IMR-90 (cell line): ENCODE data around the gene CTAG1B. TPM values are rescaled to one million over a fixed set of nuclear protein-coding genes. Genes with fewer than 3 reads are reported as not detected.

ENCODE experiments used
- ATAC-seq: fragments of 200-7000 bp; cut with Tn5 transposase; 2 replicates; pipeline ENCODE4 v1.9.1; 2020; ENCODE audit warnings: low read depth, mild to moderate bottlenecking, moderate library complexity
- BruUV-seq: library from RNA; stranded (reverse); fragments of 400-500 nt; replicated peaks from 2 replicates; lab custom pipeline; 2021; lab: Mats Ljungman, UMichigan
- CTCF ChIA-PET: fragments of 300-600 bp; formaldehyde crosslinking; extraction: SDS; loops from one replicate; lab custom pipeline; 2021; ENCODE audit warnings: antibody characterized with exemption; lab: Yijun Ruan, JAX
- POLR2A ChIA-PET: fragments of 300-600 bp; sonication (Branson Sonifier 250); formaldehyde crosslinking; loops from one replicate; lab custom pipeline; 2022; ENCODE audit warnings: antibody characterized with exemption; ENCODE audit not compliant: unreplicated experiment; lab: Charles Lee
- DNase-seq: peaks from one replicate; pipeline ENCODE4 v3.0.0; 2013
- H2AFZ ChIP-seq: replicated peaks from 2 replicates; pipeline ENCODE3; 2013; ENCODE audit warnings: low read length, mild to moderate bottlenecking; ENCODE audit not compliant: poor library complexity
- H2AK5ac ChIP-seq: 2 replicates; pipeline ENCODE4 v1.6.1; 2013; ENCODE audit warnings: low read depth, low read length, inconsistent platforms
- H2AK9ac ChIP-seq: replicated peaks from 2 replicates; pipeline ENCODE3; 2013; ENCODE audit warnings: mild to moderate bottlenecking, low read depth, low read length, moderate library complexity; ENCODE audit not compliant: poor library complexity
- H2BK120ac ChIP-seq: 2 replicates; pipeline ENCODE4 v1.6.1; 2013; ENCODE audit warnings: low read depth, low read length, inconsistent platforms
- H2BK15ac ChIP-seq: 3 replicates; pipeline ENCODE4 v1.6.1; 2013; ENCODE audit warnings: low read depth, low read length, inconsistent platforms
- H2BK20ac ChIP-seq: 2 replicates; pipeline ENCODE4 v1.6.1; 2013; ENCODE audit warnings: low read depth, mild to moderate bottlenecking, inconsistent platforms, low read length, moderate library complexity
- H2BK5ac ChIP-seq: 2 replicates; pipeline ENCODE4 v1.6.1; 2013; ENCODE audit warnings: mild to moderate bottlenecking, low read depth, low read length, inconsistent platforms; ENCODE audit not compliant: poor library complexity, severe bottlenecking
- H3K14ac ChIP-seq: replicated peaks from 2 replicates; pipeline ENCODE4 v1.6.1; 2013; ENCODE audit warnings: low read depth, low read length, inconsistent platforms
- H3K18ac ChIP-seq: 2 replicates; pipeline ENCODE4 v1.6.1; 2013; ENCODE audit warnings: low read depth, low read length, control low read depth
- H3K23ac ChIP-seq: 2 replicates; pipeline ENCODE4 v1.6.1; 2013; ENCODE audit warnings: low read depth, low read length, inconsistent platforms
- H3K27ac ChIP-seq: 2 replicates; pipeline ENCODE4 v1.5.1; 2013; ENCODE audit warnings: mild to moderate bottlenecking, control low read depth, low read length; ENCODE audit not compliant: insufficient read depth
- H3K27me3 ChIP-seq: 2 replicates; pipeline ENCODE4 v1.6.1; 2013; ENCODE audit warnings: low read length; ENCODE audit not compliant: control insufficient read depth, insufficient read depth
- H3K36me3 ChIP-seq: 2 replicates; pipeline ENCODE4 v1.6.1; 2013; ENCODE audit warnings: low read length, mixed read lengths; ENCODE audit not compliant: control insufficient read depth, insufficient read depth
- H3K4ac ChIP-seq: 2 replicates; pipeline ENCODE4 v1.6.1; 2013; ENCODE audit warnings: low read depth, low read length, inconsistent platforms
- H3K4me1 ChIP-seq: 2 replicates; pipeline ENCODE4 v1.6.1; 2013; ENCODE audit warnings: low read length, mixed read lengths; ENCODE audit not compliant: control insufficient read depth, insufficient read depth
- H3K4me2 ChIP-seq: 2 replicates; pipeline ENCODE4 v1.6.1; 2013; ENCODE audit warnings: low read depth, mild to moderate bottlenecking, control low read depth, low read length, moderate library complexity
- H3K4me3 ChIP-seq: 2 replicates; pipeline ENCODE4 v1.5.1; 2013; ENCODE audit warnings: low read depth, mild to moderate bottlenecking, control low read depth, low read length, moderate library complexity; ENCODE audit not compliant: insufficient read depth
- H3K56ac ChIP-seq: 2 replicates; pipeline ENCODE4 v1.6.1; 2013; ENCODE audit warnings: low read length, inconsistent platforms; ENCODE audit not compliant: insufficient read depth; ENCODE audit errors: extremely low read depth
- H3K79me1 ChIP-seq, 2 experiments: 2 replicates each; pipeline ENCODE4 v1.6.1; 2013; ENCODE audit warnings: low read length in 2 of 2, inconsistent platforms in 1 of 2, low read depth in 1 of 2
- H3K9ac ChIP-seq: 2 replicates; pipeline ENCODE4 v1.6.1; 2013; ENCODE audit warnings: low read depth, low read length, control low read depth
- H3K9me1 ChIP-seq: 2 replicates; pipeline ENCODE4 v1.6.1; 2013; ENCODE audit warnings: low read length, inconsistent platforms; ENCODE audit not compliant: insufficient read depth
- H3K9me3 ChIP-seq: 2 replicates; pipeline ENCODE4 v1.6.1; 2013; ENCODE audit warnings: low read length; ENCODE audit not compliant: control insufficient read depth, insufficient read depth
- H4K20me1 ChIP-seq: 2 replicates; pipeline ENCODE4 v1.6.1; 2013; ENCODE audit warnings: low read length, inconsistent platforms; ENCODE audit not compliant: insufficient read depth
- H4K5ac ChIP-seq: 2 replicates; pipeline ENCODE4 v1.6.1; 2013; ENCODE audit warnings: mild to moderate bottlenecking, low read depth, low read length, control low read depth
- H4K8ac ChIP-seq, 2 experiments: 2 replicates each; pipeline ENCODE4 v1.6.1; 2013; ENCODE audit warnings: low read depth in 2 of 2, low read length in 2 of 2, control low read depth in 1 of 2, inconsistent platforms in 1 of 2
- H4K91ac ChIP-seq: 2 replicates; pipeline ENCODE4 v1.6.1; 2013; ENCODE audit warnings: low read depth, low read length, inconsistent platforms; ENCODE audit not compliant: insufficient read depth
- BHLHE40 ChIP-seq: fragments of 150-350 bp; IDR thresholded peaks from 2 replicates; pipeline ENCODE4 v1.6.1; 2016; ENCODE audit warnings: mild to moderate bottlenecking, low read depth, low read length
- CEBPB ChIP-seq: IDR thresholded peaks from 2 replicates; pipeline ENCODE4 v1.6.1; 2012; ENCODE audit warnings: low read depth, low read length, improper control_type of control experiment
- CHD1 ChIP-seq: IDR thresholded peaks from 2 replicates; pipeline ENCODE4 v1.6.1; 2012; ENCODE audit warnings: low read depth, low read length, improper control_type of control experiment
- FOS ChIP-seq: fragments of 150-350 bp; IDR thresholded peaks from 2 replicates; pipeline ENCODE4 v1.6.1; 2016; ENCODE audit warnings: low read depth, low read length
- MAFK ChIP-seq: IDR thresholded peaks from 2 replicates; pipeline ENCODE4 v1.6.1; 2012; ENCODE audit warnings: low read depth, low read length, improper control_type of control experiment
- MAZ ChIP-seq: IDR thresholded peaks from 2 replicates; pipeline ENCODE4 v1.6.1; 2012; ENCODE audit warnings: low read depth, mild to moderate bottlenecking, low read length, improper control_type of control experiment, moderate library complexity, borderline replicate concordance
- MXI1 ChIP-seq: IDR thresholded peaks from 2 replicates; pipeline ENCODE4 v1.6.1; 2012; ENCODE audit warnings: low read depth, mild to moderate bottlenecking, low read length, moderate library complexity, borderline replicate concordance
- NFE2L2 ChIP-seq: fragments of 150-350 bp; IDR thresholded peaks from 2 replicates; pipeline ENCODE4 v1.6.1; 2016; ENCODE audit warnings: low read depth, mild to moderate bottlenecking, low read length
- POLR2A ChIP-seq: IDR thresholded peaks from 2 replicates; pipeline ENCODE4 v1.6.1; 2012; ENCODE audit warnings: mild to moderate bottlenecking, low read depth, low read length
- RAD21 ChIP-seq: IDR thresholded peaks from 2 replicates; pipeline ENCODE4 v1.6.1; 2012; ENCODE audit warnings: low read length, improper control_type of control experiment
- RCOR1 ChIP-seq: IDR thresholded peaks from 2 replicates; pipeline ENCODE4 v1.6.1; 2012; ENCODE audit warnings: mild to moderate bottlenecking, low read length, improper control_type of control experiment; ENCODE audit not compliant: insufficient replicate concordance
- RFX5 ChIP-seq: IDR thresholded peaks from 2 replicates; pipeline ENCODE4 v1.8.0; 2012; ENCODE audit warnings: low read depth, mild to moderate bottlenecking, low read length, moderate library complexity
- SMC3 ChIP-seq: fragments of 150-350 bp; IDR thresholded peaks from 2 replicates; pipeline ENCODE4 v1.6.1; 2016; ENCODE audit warnings: low read depth, mild to moderate bottlenecking, antibody characterized with exemption, low read length, moderate library complexity
- WGBS, 2 experiments: methylation state at CpG; one replicate each; pipeline versions ENCODE4 v1.1.5 to v1.1.7; 2013; ENCODE audit warnings: missing lambda C conversion rate in 2 of 2; ENCODE audit not compliant: insufficient read length in 1 of 2; ENCODE audit errors: extremely low coverage in 2 of 2; 5-methylcytosine and 5-hydroxymethylcytosine counted together
- dilution Hi-C: fragments of 300-500 bp; cut with HindIII; formaldehyde crosslinking; loops from one replicate; pipeline ENCODE4 v1.14.3; 2018; ENCODE audit warnings: low sequenced_read_pairs; ENCODE audit not compliant: unreplicated experiment
- in situ Hi-C: fragments of 300-500 bp; cut with MboI; formaldehyde crosslinking; loops from 3 replicates; pipeline ENCODE4 v1.14.3; 2019; ENCODE audit warnings: low sequenced_read_pairs, inconsistent platforms, mixed read lengths
- intact Hi-C: fragments of 100-400 bp; cut with micrococcal nuclease; formaldehyde crosslinking; loops from 2 replicates; pipeline ENCODE4 v1.10.0; 2022
- polyA plus RNA-seq, 3 experiments: library from polyadenylated mRNA; depleted of rRNA; stranded (reverse); fragments of >200 nt; gene quantifications; 2 replicates each; pipeline ENCODE4 v1.2.3, GENCODE V29; 2012; ENCODE audit warnings: low replicate concordance in 1 of 3
- total RNA-seq: library from RNA; depleted of rRNA; stranded (reverse); fragments of >200 nt; gene quantifications from 2 replicates; pipeline ENCODE4 v1.2.3, GENCODE V29; 2012
- TF ChIP-seq, protein P1 (sequence below): fragments of 150-350 bp; IDR thresholded peaks from 2 replicates; pipeline ENCODE4 v1.6.1; 2016; ENCODE audit warnings: low read depth, mild to moderate bottlenecking, low read length, moderate library complexity, borderline replicate concordance
- TF ChIP-seq, protein P2 (sequence below): fragments of 150-350 bp; IDR thresholded peaks from 2 replicates; pipeline ENCODE4 v1.6.1; 2017; ENCODE audit warnings: mild to moderate bottlenecking, antibody characterized with exemption, low read length, low read depth
- TF ChIP-seq, protein P3 (sequence below): conservative IDR thresholded peaks from 2 replicates; pipeline ENCODE4 v1.5.1; 2012; ENCODE audit warnings: mild to moderate bottlenecking, low read depth, low read length, improper control_type of control experiment

Gene CTAG1B
- total and polyA plus RNA-seq, 2 of the 4 experiments (the other 2 are of a cell fraction), result not detected

DNA sequence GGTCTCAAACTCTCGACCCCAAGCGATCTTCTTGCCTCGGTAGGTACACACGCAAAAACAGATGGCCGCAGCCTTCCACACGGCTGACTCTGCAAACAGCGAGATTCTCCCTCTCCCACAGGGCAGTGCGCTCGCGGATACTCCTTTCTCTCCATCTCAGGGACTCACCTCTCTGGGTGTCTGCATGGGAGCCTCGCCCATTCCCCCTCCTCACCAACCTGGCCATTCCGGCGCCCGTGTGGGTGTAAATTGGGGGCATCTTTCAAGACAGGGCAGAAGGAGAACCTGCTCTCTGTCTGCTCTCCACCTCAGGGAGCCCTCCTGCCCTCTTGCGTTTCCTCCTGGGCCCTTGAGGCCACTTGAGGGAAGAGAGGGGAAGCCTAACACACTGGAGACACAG is 29.8 kb upstream of the CTAG1B start:
- Histone ChIP-seq H3K4me1 (no peaks in the 10 kb centered on the region), H3K9me1 (no peaks in the 10 kb centered on the region), H3K27ac (no peak overlapping the region), H2BK15ac (no peak overlapping the region), H3K14ac (no peak overlapping the region), H4K8ac (no peak overlapping the region), H2AFZ (no peak overlapping the region), H3K18ac (no peak overlapping the region), H4K5ac (no peak overlapping the region), H3K23ac (no peak overlapping the region), H3K4me3 (no peak overlapping the region), H3K9ac (no peak overlapping the region), H2AK9ac (no peak overlapping the region), H3K4ac (no peak overlapping the region), H3K4me2 (no peak overlapping the region), H3K56ac (no peak overlapping the region), H4K20me1 (no peaks in the 10 kb centered on the region), H4K91ac (no peak overlapping the region), H3K27me3 (no peaks in the 10 kb centered on the region), H2BK20ac (no peak overlapping the region), H2AK5ac (no peak overlapping the region), H2BK5ac (no peak overlapping the region), H3K9me3 (no peaks in the 10 kb centered on the region), H3K36me3 (no peaks in the 10 kb centered on the region), H3K79me1 (no peaks in the 10 kb centered on the region), H2BK120ac (no peak overlapping the region)
- TF ChIP-seq FOS (no peak), POLR2A (no peak), CHD1 (no peak), MAFK (no peak), RAD21 (no peak), CEBPB (no peak), BHLHE40 (no peak), MAZ (no peak), NFE2L2 (no peak), RCOR1 (no peak), SMC3 (no peak), RFX5 (no peak), MXI1 (no peak)
- TF ChIP-seq, protein P1, sequence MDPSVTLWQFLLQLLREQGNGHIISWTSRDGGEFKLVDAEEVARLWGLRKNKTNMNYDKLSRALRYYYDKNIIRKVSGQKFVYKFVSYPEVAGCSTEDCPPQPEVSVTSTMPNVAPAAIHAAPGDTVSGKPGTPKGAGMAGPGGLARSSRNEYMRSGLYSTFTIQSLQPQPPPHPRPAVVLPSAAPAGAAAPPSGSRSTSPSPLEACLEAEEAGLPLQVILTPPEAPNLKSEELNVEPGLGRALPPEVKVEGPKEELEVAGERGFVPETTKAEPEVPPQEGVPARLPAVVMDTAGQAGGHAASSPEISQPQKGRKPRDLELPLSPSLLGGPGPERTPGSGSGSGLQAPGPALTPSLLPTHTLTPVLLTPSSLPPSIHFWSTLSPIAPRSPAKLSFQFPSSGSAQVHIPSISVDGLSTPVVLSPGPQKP, result no peak
- TF ChIP-seq, protein P2, sequence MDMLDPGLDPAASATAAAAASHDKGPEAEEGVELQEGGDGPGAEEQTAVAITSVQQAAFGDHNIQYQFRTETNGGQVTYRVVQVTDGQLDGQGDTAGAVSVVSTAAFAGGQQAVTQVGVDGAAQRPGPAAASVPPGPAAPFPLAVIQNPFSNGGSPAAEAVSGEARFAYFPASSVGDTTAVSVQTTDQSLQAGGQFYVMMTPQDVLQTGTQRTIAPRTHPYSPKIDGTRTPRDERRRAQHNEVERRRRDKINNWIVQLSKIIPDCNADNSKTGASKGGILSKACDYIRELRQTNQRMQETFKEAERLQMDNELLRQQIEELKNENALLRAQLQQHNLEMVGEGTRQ, result no peak
- TF ChIP-seq, protein P3, sequence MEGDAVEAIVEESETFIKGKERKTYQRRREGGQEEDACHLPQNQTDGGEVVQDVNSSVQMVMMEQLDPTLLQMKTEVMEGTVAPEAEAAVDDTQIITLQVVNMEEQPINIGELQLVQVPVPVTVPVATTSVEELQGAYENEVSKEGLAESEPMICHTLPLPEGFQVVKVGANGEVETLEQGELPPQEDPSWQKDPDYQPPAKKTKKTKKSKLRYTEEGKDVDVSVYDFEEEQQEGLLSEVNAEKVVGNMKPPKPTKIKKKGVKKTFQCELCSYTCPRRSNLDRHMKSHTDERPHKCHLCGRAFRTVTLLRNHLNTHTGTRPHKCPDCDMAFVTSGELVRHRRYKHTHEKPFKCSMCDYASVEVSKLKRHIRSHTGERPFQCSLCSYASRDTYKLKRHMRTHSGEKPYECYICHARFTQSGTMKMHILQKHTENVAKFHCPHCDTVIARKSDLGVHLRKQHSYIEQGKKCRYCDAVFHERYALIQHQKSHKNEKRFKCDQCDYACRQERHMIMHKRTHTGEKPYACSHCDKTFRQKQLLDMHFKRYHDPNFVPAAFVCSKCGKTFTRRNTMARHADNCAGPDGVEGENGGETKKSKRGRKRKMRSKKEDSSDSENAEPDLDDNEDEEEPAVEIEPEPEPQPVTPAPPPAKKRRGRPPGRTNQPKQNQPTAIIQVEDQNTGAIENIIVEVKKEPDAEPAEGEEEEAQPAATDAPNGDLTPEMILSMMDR, result no peak
- ATAC-seq, result no peak
- no peak for DNase-seq
- POLR2A ChIA-PET, result no interaction called here
- 89% methylated on average over 5 of the region's 15 CpGs; no CpG with 5 or more reads in 1 of the 2 experiments for WGBS, 2 experiments
- CTCF ChIA-PET, result no interaction called here
- in situ Hi-C loops, result no loop called here
- intact Hi-C loops, result no loop called here
- dilution Hi-C loops, result no loop called here
- BruUV-seq, result no TSS peak
